PC-3 (cell line): ENCODE data around the gene OR1G1. TPM values are rescaled to one million over a fixed set of nuclear protein-coding genes. Genes with fewer than 3 reads are reported as not detected.

ENCODE experiments used
- ATAC-seq: fragments of 200-7000 bp; cut with Tn5 transposase; 2 replicates; pipeline ENCODE4 v1.9.1; 2020; ENCODE audit warnings: mild to moderate bottlenecking, moderate library complexity
- BruUV-seq: library from RNA; stranded (reverse); fragments of 400-500 nt; replicated peaks from 2 replicates; lab custom pipeline; 2021; lab: Mats Ljungman, UMichigan
- CTCF ChIA-PET: fragments of 300-600 bp; sonication (Branson Sonifier 250); formaldehyde crosslinking; loops from one replicate; lab custom pipeline; 2022; ENCODE audit warnings: antibody characterized with exemption; lab: Charles Lee
- POLR2A ChIA-PET: fragments of 300-600 bp; sonication (Branson Sonifier 250); formaldehyde crosslinking; loops from one replicate; lab custom pipeline; 2022; ENCODE audit warnings: antibody characterized with exemption; ENCODE audit not compliant: unreplicated experiment; lab: Charles Lee
- DNase-seq: peaks from one replicate; pipeline ENCODE4 v3.0.0-alpha.2; 2015
- H2AFZ ChIP-seq: fragments of 300-600 bp; sonication (generic); 2 replicates; pipeline ENCODE4 v1.6.0; 2016; ENCODE audit warnings: antibody characterized with exemption, low read length
- H3F3A ChIP-seq: fragments of 300-600 bp; sonication (generic); one replicate; pipeline ENCODE4 v1.6.0; 2017; ENCODE audit warnings: antibody characterized with exemption, low read length, control low read depth, mild to moderate bottlenecking; ENCODE audit not compliant: unreplicated experiment
- H3K27ac ChIP-seq: fragments of 300-600 bp; sonication (generic); 2 replicates; pipeline ENCODE4 v1.5.1; 2016; ENCODE audit warnings: mild to moderate bottlenecking, low read length
- H3K27me3 ChIP-seq: fragments of 300-600 bp; sonication (generic); 2 replicates; pipeline ENCODE4 v1.6.1; 2016; ENCODE audit warnings: low read length, mixed read lengths
- H3K36me3 ChIP-seq: fragments of 300-600 bp; sonication (generic); 2 replicates; pipeline ENCODE4 v1.6.1; 2016; ENCODE audit warnings: low read depth, mixed run types, low read length, mixed read lengths
- H3K4me1 ChIP-seq: fragments of 300-600 bp; sonication (generic); 2 replicates; pipeline ENCODE4 v1.5.1; 2016; ENCODE audit warnings: low read length; ENCODE audit not compliant: insufficient read depth
- H3K4me2 ChIP-seq: fragments of 300-600 bp; sonication (generic); 2 replicates; pipeline ENCODE4 v1.6.0; 2016; ENCODE audit warnings: low read length
- H3K4me3 ChIP-seq: fragments of 300-600 bp; sonication (generic); 2 replicates; pipeline ENCODE4 v1.5.1; 2016; ENCODE audit warnings: mild to moderate bottlenecking, low read length, mixed read lengths
- H3K79me2 ChIP-seq: fragments of 300-600 bp; sonication (generic); 2 replicates; pipeline ENCODE4 v1.6.1; 2017; ENCODE audit warnings: low read length, mixed read lengths
- H3K9ac ChIP-seq: fragments of 300-600 bp; sonication (generic); 2 replicates; pipeline ENCODE4 v1.6.0; 2016; ENCODE audit warnings: mild to moderate bottlenecking, low read length
- H3K9me2 ChIP-seq: fragments of 300-600 bp; sonication (generic); replicated peaks from 2 replicates; pipeline ENCODE4 v1.6.1; 2016; ENCODE audit warnings: mixed run types, low read length, mixed read lengths
- H3K9me3 ChIP-seq: fragments of 300-600 bp; sonication (generic); 2 replicates; pipeline ENCODE4 v1.6.1; 2016; ENCODE audit warnings: low read length, mixed read lengths
- H4K20me1 ChIP-seq: fragments of 300-600 bp; sonication (generic); 2 replicates; pipeline ENCODE4 v1.6.1; 2016; ENCODE audit warnings: low read length, mixed read lengths
- CTCF ChIP-seq: fragments of 300-600 bp; sonication (generic); conservative IDR thresholded peaks from 2 replicates; pipeline ENCODE4 v1.5.1; 2017; ENCODE audit warnings: antibody characterized with exemption, low read depth, mild to moderate bottlenecking, low read length
- EZH2 ChIP-seq: fragments of 300-600 bp; sonication (generic); IDR thresholded peaks from one replicate; pipeline ENCODE4 v1.6.1; 2017; ENCODE audit warnings: antibody characterized with exemption, mild to moderate bottlenecking, low read length; ENCODE audit not compliant: unreplicated experiment
- EZH2phosphoT487 ChIP-seq: fragments of 300-600 bp; sonication (generic); IDR thresholded peaks from 2 replicates; pipeline ENCODE4 v1.6.1; 2018; ENCODE audit warnings: mild to moderate bottlenecking, antibody characterized with exemption, low read length, borderline replicate concordance
- intact Hi-C: fragments of 100-400 bp; cut with micrococcal nuclease; formaldehyde crosslinking; loops from 2 replicates; pipeline ENCODE4 v1.9.0; 2023
- total RNA-seq: library from RNA; depleted of rRNA; stranded (reverse); fragments of >200 nt; gene quantifications from 2 replicates; pipeline ENCODE4 v1.2.3, GENCODE V29; 2014; rRNA removed

Gene OR1G1
- total RNA-seq, 1 experiment from 2014 or later: not detected

GRCh38 chr17:3104322-3104721 lies 23.0 kb downstream of the OR1G1 start, which contains the start of gene OR1D2:
OR1D2 (minus strand) TSS chr17:3104422; CDS start chr17:3092996, 11,426 bp downstream.
- Histone ChIP-seq H3K4me1 (no peaks in the 10 kb centered on the region), H3K9me2 (no peaks in the 10 kb centered on the region), H3F3A (no peaks in the 10 kb centered on the region), H2AFZ (no peak within 1 kb of the TSS), H3K9me3 (no peaks in the 10 kb centered on the region), H3K4me2 (no peak within 1 kb of the TSS), H3K79me2 (no peaks in the 10 kb centered on the region), H3K9ac (no peak within 1 kb of the TSS), H3K36me3 (no peaks in the 10 kb centered on the region), H3K4me3 (no peak within 1 kb of the TSS), H3K27ac (no peak within 1 kb of the TSS), H3K27me3 (peaks cover 40% of the 10 kb centered on the region), H4K20me1 (no peaks in the 10 kb centered on the region)
- intact Hi-C loops: no loop called here
- ChIA-PET CTCF (no interaction called here), POLR2A (no interaction called here)
- BruUV-seq: no TSS peak
- DNase-seq (no peak), ATAC-seq (no peak)
- TF ChIP-seq CTCF: no peak
- no peak for TF ChIP-seq EZH2
- no peak for TF ChIP-seq EZH2phosphoT487

Other genes starting within 250 kb of the OR1G1 start
- not detected in 2 replicates for gene OR1D5, start 63.9 kb downstream of the OR1G1 start, total RNA-seq
- not detected in 2 replicates for gene OR1D2, start 23.1 kb downstream of the OR1G1 start, total RNA-seq
- not detected in 2 replicates for gene OR1A2, start 70.0 kb upstream of the OR1G1 start, total RNA-seq
- not detected in 2 replicates for gene OR1A1, start 80.1 kb upstream of the OR1G1 start, total RNA-seq
- gene OR3A1, start 170.8 kb upstream of the OR1G1 start, total RNA-seq: not detected in 2 replicates